GM19035 (cell line): ENCODE results near the gene DPH7.
"Not testable (repeated sequence)": the region's sequence is repeated elsewhere in the genome, so short reads cannot be mapped to it uniquely, and the experiment has no call there.

Experiments
- ATAC-seq: cut with Tn5 transposase; IDR thresholded peaks from one replicate; pipeline ENCODE4 v1.9.1; 2021; ENCODE audit not compliant: unreplicated experiment

DPH7 gene

DNA sequence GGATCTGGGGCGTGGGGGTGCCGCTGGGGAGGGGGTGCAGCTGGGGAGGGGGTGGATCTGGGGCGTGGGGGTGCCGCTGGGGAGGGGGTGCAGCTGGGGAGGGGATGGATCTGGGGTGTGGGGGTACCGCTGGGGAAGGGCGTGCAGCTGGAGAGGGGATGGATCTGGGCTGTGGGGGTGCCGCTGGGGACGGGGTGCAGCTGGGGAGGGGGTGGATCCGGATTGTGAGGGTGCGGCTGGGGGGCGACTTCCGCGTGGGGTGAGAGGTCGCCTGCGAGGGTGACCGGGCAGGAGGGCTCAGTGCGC is 27.8 kb downstream of the DPH7 start:
- ATAC-seq: not testable (repeated sequence)

DNA sequence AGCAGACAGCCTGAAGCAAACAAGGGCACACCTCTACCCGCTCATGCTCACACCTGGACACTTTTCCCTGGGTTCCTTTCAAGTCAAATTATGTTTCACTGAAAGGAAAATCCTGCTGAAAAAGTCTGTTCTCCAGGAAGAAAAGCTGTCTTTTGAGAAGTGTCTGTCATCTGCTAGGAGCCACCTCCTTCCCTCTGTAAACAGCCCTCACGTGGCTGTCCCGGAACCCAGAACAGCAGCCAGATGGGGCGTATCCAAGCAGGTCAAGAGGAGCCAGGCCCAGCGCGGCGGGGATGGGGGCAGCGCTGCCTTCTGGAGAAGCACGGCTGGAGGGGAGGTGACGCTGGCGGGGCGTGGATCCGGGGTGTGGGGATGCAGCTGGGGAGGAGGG is 28.5 kb downstream of the DPH7 start, which contains the start of gene PNPLA7:
Gene PNPLA7 (minus strand): TSS at position 172 of the 391 bp plus-strand sequence. CDS start 205 bp downstream, outside the sequence.
- no peak for ATAC-seq

DNA sequence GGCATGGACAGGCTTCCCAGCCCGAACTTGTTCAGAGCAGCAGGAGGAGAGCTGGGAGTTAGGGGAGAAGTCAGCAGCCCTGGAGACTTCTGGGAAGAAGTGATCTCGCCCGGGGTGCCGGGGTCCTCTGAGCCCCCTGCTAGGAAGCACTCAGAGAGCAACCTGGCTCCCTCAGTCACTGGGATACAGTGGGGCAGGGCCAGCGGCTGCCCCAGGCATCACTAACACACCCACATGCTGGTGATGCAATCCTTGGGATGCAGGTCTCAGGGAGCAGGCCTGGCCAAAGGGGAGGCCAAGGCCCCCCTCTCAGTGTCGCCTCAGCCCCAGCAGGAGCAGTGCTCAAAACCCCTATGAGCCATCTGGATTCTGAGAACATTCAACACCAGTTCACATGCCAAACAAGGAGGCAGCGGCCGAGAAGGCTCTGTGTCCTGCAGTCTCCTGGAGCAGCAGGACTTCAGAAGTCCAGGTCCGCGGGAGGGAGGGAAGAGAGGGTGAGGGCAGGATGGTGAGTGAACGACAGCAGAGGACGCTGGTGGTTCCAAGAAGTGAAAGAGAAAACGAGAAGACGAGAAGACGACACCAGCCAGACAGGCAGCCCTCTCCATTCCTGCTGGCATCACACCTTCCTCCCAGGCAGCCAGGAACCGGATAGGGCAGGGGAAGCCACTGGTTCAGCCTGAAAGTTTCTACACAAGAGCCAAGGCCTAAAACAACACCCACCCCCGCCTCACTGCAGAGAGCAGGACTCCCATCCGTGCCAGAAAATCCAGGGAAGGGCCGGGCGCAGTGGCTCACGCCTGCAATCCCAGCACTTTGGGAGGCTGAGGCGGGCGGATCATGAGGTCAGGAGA is 30.8 kb downstream of the DPH7 start:
- no peak for ATAC-seq

DNA sequence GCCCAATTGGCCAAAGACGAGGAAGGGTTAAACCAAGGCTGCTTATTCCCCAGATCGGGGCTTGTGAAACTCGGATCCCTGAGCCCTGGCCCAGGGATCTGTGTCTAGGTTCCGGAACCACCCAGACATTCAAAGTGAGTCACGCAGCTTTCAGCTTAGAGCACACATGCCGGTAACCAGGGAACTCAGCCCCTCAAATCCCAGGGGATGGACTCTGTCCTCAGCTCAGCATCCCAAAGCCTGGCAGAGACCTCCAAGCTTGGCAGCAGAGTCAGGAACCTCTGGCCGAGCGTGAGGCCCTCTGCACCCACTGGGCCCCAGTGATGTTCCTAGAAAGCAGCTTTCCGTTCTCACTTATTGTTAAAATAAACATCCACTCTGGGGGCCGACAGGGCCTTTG is 33.6 kb downstream of the DPH7 start:
- no peak for ATAC-seq

DNA sequence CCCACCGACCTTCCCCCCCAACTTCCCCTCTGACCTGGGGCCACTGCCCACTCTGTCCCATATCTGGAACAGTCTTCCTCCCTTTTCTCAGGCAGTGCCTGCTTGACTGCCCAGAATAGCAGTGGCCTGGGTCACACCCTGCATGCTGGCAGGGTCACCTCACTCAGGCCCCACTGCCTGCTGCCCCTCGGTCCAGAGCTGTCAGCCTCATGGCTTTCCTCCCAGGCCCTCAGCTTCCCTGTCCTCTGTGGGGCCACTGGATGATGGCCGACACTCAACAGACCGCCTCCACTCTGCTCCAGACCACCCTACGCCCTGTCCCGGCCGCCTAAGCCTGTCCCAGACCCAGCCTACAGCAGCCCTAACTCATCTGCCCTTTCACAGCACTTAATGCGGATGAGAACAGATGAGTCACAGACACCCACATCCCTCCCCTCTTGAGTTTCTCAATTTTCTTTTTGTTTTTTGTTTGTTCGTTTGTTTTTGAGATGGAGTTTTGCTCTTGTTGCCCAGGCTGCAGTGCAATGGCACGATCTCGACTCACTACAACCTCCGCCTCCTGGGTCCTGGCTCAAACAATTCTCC is 34.5 kb downstream of the DPH7 start:
- ATAC-seq: no peak

DNA sequence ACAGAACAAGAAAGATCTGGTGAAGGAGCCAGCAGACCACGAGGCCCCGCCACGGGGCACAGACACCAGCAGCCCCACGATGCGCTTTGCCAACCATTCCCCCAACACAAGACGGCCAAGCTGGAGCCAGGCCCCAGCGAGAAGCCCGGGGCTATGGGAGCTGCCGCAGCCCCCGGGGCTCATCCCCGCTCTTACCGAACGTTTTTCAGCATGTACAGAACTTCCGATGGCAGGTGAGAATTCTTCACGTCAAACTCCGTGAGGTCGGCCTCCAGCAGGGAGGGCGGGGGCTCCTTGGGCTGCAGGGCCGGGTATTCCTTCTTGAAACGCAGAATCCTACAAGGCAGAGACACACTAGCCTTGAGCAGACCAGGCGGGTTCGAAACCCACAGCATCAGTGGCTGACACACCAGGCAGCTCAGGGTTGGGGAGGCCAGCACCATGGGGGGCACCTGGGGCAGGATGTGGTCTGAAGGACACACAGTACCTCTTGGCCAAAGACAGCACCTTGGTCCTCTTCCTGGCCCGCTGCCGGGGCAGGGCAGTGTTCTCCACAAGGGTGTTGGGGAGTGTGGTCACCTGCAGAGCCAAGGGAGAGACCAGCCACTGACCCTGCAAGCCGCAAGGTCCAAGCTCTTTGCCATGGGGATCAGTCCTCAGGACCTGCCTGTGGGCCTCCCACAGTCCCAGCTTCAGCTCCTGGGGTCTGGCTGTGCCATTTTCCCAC is 35.3 kb downstream of the DPH7 start:
- ATAC-seq: no peak

DNA sequence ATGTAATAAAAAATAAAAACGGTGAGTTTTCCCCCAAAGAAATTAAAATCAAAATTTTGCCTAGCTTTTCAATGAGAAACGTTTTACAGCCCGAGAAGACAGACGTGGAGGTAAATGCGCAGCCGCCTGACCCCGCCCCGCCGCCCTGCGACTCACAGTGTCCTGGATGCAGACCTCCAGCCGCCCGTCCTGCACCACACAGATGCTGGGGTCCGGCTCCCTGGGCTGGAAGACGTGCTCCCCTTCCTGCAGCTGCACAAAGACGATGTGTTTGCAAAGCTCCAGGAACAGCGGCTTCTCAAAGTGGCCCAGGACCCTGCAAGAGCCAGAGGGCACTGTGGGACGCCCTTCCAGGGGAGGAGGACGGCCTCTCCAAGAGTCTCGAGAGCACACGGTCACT is 36.2 kb downstream of the DPH7 start:
- ATAC-seq: no peak

DNA sequence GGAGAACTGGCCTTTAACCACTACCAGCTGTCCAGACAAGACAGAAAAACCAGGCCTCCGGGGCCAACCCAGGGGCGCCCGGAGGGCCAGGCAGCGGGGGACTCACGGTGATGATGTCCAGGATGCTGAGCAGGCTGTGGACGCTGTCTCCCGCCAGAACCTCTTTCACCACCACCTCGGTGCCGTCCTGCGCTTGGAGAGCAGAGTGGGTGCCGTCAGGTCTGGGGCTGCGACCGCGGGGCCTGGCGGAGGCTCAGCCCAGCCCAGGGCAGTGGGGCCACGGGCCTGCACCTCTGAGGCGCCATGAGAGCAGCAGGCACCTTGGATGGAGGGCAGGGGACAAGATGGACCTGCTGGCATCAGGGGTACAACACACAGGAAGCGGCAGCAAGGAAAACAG is 38.2 kb downstream of the DPH7 start:
- no peak for ATAC-seq

DNA sequence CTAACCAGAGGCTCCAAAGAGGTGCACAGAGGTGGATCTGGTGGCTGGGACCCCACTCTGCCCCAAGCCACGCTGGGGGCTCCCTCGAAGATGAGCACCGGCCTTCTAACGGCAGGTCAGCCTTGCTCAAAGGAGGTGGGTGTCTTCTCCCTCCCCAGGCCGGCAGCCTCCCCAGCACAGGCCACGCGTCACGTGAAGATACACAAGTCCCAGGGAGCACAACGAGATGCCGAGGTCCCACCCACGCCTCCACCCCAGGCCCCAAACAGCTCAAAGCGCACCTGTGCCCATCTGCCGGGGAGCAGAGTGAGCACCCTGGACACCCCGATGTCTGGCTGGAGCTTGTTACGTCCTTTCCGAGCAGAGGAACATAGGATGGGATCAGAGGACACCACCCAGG is 40.7 kb downstream of the DPH7 start:
- no peak for ATAC-seq

DNA sequence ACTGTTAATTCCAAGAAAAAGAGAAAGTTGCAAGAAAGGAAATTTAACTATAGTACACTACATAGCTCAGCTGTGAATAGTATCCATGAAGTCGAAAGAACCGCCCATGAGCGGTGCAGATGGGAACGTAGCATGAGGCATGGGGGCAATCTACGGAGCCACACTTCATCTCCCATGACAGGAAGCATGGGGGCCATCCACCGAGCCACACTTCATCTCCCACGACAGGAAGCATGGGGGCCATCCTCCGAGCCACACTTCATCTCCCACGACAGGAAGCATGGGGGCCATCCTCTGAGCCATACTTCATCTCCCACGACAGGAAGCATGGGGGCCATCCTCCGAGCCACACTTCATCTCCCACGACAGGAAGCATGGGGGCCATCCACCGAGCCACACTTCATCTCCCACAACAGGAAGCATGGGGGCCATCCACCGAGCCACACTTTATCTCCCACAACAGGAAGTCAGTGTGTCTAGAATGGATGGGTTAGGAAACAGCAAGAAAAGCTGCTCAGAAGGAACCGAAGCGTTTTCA is 42.1 kb downstream of the DPH7 start:
- not testable (repeated sequence) for ATAC-seq

DNA sequence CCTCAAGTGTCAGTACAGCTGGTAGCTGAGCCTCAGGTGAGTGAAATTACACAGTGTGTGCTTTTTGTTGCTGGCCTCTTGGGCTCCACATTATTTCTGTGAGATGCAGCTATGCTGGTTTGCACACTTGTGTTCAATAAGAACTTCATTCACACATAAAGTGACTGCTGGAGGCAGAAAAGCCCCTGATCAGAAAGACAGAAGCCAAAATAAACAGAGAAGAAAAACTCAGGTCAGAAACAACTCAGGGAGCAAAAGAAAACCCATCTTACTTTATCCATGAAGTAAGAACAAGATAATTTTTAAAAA is 43.7 kb downstream of the DPH7 start:
- ATAC-seq: no peak

DNA sequence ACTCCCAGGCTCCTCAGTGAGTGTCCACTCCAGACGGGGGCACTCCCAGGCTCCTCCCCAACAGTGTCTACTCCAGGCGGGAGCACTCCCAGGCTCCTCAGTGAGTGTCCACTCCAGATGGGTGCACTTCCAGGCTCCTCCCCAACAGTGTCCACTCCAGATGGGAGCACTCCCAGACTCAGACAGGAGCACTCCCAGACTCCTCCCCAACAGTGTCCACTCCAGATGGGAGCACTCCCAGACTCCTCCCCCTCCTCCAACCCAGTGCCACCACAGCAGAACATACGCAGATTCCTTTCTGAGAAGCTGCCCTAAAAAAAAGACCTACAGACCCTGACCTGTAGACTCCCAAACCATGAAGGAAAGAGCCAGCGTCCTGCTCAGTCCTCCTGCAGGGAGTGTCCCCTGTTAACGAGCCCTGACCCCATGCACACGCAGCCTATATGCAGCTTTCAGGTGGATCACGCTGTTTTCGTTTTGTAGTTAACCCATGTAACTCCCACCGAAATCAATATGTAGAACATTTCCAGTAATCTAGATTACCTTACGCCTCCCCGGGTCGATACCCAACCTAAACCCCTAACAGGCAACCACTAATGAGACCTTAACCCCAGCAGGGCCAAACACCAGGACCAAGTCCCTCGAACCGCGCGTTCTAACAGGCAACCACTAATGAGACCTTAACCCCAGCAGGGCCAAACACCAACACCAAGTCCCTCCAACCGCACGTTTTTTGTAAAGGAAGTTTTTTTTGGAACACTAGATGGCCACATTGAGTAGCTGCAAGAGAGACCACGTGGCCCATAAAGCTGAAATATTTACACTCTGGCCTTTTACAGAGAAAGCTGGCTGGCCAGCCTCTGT is 44.2 kb downstream of the DPH7 start:
- ATAC-seq: no peak

DNA sequence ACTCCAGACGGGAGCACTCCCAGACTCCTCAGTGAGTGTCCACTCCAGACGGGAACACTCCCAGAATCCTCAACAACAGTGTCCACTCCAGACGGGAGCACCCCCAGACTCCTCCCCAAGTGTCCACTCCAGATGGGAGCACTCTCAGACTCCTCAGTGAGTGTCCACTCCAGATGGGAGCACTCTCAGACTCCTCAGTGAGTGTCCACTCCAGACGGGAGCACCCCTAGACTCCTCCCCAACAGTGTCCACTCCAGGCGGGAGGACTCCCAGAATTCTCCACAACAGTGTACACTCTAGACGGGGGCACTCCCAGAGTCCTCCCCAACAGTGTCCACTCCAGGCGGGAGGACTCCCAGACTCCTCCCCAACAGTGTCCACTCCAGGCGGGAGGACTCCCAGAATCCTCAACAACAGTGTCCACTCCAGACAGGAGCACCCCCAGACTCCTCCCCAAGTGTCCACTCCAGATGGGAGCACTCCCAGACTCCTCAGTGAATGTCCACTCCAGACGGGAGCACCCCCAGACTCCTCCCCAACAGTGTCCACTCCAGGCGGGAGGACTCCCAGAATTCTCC is 45.7 kb downstream of the DPH7 start:
- not testable (repeated sequence) for ATAC-seq

DNA sequence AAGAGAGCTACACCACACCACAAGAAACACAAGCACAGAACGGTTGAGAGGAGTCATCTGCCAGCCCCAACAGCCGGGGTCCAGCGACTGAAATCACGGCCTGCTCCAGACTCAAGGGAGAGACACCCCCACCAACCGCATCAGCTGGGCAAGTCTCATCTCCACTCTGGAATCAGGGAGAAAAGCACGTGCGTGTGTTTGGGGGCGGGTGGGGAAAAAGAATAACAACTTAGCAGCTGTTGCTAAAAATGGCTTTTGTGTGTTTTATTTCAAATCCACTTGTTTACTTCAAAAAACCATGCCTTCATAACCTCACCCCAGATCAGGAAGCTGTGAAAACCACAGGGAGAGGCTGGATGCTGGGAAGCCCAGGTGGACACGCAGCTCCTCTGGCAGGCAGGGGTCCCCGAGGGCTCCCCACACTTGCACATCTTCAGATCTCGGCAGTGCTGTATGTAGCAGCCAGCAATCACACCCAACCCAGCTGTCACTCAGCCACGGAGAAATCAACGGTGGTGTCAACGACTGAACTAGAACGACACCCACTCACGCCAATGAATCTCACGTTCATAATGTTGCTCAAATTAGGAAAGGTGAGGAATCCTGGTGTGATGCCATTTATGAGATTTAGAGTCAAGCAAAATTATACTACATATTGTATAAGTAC is 47.5 kb downstream of the DPH7 start:
- ATAC-seq: no peak

DNA sequence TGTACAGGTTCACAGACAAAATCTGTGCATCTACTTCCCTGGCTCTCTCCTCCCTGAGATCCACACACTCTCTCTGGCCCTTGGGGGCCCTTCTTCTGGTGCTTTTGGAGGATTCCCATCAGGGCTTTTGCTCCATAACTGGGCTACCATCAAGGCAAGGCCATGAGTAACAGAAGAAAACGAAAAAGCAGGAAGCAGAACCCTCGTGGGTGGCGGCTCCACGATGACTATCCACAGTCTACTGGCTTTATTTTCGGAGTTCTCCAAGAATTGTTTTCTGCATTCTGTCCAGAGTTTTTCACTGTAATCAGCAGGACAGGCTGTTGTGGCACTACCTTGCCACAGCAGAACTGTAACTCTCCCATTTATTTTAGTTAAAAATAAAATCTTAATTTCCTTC is 48.4 kb downstream of the DPH7 start:
- ATAC-seq: no peak

DNA sequence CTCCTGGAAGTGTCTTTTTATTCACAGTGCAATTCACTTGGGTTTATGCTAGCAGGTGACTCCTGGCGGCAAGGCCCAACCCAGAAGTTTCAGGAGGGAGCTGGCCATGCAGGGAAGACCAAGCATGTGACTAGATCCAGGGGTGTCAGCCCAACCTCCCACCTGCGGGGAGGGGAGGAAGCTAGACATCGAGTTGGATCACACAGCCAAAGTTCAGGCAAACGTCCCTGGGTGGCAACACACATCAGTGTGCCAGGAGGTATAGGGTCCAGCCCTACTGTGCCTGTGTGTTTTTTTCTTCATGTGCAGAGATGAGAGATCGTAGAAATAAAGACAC is 53.8 kb downstream of the DPH7 start:
- ATAC-seq: no peak

DNA sequence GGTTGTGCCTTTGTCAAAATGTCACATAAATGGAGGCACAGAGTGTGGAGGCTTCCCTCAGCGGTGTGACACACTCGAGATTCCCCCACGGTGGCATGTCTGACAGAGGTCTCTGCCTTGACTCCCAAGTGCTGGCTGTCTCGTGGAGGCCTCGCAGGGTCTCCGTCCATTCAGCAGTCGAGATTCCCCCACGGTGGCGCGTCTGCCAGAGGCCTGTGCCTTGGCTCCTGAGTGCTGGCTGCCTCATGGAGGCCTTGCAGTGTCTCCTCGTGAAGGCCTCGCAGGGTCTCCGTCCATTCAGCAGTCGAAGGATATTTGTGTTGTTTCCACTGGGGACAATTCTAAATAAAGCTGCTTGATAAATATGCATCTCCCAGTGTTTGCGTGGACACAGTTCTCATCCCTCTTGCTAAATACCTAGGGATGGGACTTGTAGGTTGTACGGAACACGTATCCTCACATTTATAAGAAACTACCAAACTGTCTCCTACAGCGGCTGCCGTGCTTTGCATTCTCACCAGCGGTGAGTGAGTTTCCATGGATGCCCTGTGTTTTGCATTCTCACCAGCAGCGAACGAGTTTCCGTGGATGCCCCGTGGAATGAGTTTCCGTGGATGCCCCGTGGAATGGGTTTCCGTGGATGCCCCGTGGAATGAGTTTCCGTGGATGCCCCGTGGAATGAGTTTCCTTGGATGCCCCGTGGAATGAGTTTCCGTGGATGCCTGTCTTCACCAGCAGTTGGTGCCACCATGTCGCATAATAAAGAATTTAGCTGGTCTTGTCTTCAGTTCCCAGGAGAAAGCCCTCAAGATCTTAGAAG is 54.4 kb downstream of the DPH7 start:
- ATAC-seq: no peak

DNA sequence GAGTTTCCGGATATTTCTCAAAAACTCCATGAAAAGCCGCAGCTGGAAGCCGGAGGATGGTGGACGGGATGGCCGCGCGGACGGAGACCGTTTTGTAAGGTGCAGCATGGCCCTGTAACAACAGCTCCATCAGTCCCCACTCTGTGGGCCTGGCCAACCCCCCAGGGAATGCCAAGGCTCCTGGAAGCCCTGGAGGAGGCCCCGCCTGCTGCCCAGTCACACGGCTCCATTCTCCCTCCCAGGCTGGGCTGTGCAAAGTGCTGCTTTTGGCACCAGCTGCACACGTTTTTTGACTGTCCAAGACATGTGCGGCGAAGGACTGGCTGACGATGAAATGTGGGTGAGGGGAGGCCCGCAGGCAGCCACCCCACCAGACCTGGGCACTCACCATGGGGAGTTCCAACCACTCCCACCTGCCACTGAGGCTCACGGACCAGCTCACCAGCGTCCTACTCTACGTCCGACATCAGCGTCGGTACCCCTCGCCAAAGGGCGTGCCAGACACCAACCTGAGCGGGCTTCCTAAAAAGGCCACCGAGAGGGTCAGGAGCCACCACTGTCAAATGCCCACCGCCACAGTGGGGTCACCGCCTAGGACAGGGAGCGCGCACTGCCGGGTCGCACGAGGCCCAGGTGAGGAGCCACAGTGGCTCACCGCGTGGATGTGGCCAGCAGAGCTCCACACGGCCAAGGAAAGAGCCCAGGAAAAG is 55.8 kb downstream of the DPH7 start:
- no peak for ATAC-seq
